Effector memory CD8-positive, alpha-beta T cell (primary cell): ENCODE data around the gene ZNF683.

Source experiments
- ATAC-seq: fragments of 150-1000 bp; cut with Tn5 transposase; replicated peaks from 2 replicates; pipeline ENCODE4 v1.10.0; 2021; ENCODE audit warnings: mild to moderate bottlenecking, moderate library complexity
- DNase-seq, 3 experiments: peaks; one replicate each; pipeline ENCODE4 v3.0.0; 2021
- H3K27ac Mint-ChIP-seq, 2 donors: one replicate each; pipeline ENCODE4 v1.8.0; 2022; ENCODE audit warnings: mild to moderate bottlenecking in 2 of 2, mixed read lengths in 2 of 2, moderate library complexity in 2 of 2
- H3K27me3 Mint-ChIP-seq, 2 donors: one replicate each; pipeline ENCODE4 v1.8.0; 2022; ENCODE audit warnings: mixed read lengths in 2 of 2
- H3K36me3 Mint-ChIP-seq: one replicate; pipeline ENCODE4 v1.8.0; 2022; ENCODE audit warnings: mild to moderate bottlenecking, moderate library complexity, mixed read lengths; ENCODE audit not compliant: insufficient read depth
- H3K4me1 Mint-ChIP-seq, 2 donors: one replicate each; pipeline ENCODE4 v1.8.0; 2022; ENCODE audit warnings: low read depth in 2 of 2, mixed read lengths in 2 of 2
- H3K4me3 Mint-ChIP-seq, 2 donors: one replicate each; pipeline ENCODE4 v1.8.0; 2022; ENCODE audit warnings: mild to moderate bottlenecking in 2 of 2, mixed read lengths in 2 of 2, moderate library complexity in 2 of 2
- H3K9me3 Mint-ChIP-seq, 2 donors: one replicate each; pipeline ENCODE4 v1.8.0; 2022; ENCODE audit warnings: mixed read lengths in 2 of 2

The ZNF683 gene

GRCh38 chr1:26350701-26351589 is 21.6 kb downstream of the ZNF683 start:
- no peak overlapping the region for H3K4me3 Mint-ChIP-seq
- no peak overlapping the region for H3K27ac Mint-ChIP-seq
- no peak for DNase-seq
- H3K4me1 Mint-ChIP-seq, result peaks cover 2 to 3% of the 10 kb centered on the region in 2 donors
- no peaks in the 10 kb centered on the region for H3K9me3 Mint-ChIP-seq
- peaks cover 6 to 8% of the 10 kb centered on the region in 2 donors for H3K27me3 Mint-ChIP-seq
- peaks cover 3% of the 10 kb centered on the region for H3K36me3 Mint-ChIP-seq
- no peak for ATAC-seq

- peaks cover 3% of the 10 kb centered on the region for H3K36me3 Mint-ChIP-seq
- H3K27ac Mint-ChIP-seq, result no peak overlapping the region
- no peak for ATAC-seq
- peaks cover 5 to 6% of the 10 kb centered on the region in 2 donors for H3K27me3 Mint-ChIP-seq
- DNase-seq, result no peak
- no peaks in the 10 kb centered on the region for H3K9me3 Mint-ChIP-seq
- no peak overlapping the region for H3K4me3 Mint-ChIP-seq
- H3K4me1 Mint-ChIP-seq, result peaks cover 0 to 3% of the 10 kb centered on the region in 2 donors
These were observed 22.2 kb downstream of the ZNF683 start for GRCh38 chr1:26350343-26350700.

GRCh38 chr1:26349877-26350244 is 22.7 kb downstream of the ZNF683 start:
- H3K36me3 Mint-ChIP-seq, result peaks cover 3% of the 10 kb centered on the region

GRCh38 chr1:26349188-26349876 is 23.2 kb downstream of the ZNF683 start:
- DNase-seq, result no peak
- Mint-ChIP-seq H3K36me3 (peaks cover 3% of the 10 kb centered on the region), H3K4me3 (no peak overlapping the region)

More at GRCh38 chr1:26349877-26350244, 22.7 kb downstream of the ZNF683 start:
- Mint-ChIP-seq H3K4me3 (no peak overlapping the region), H3K27ac (no peak overlapping the region), H3K27me3 (peaks cover 5 to 6% of the 10 kb centered on the region in 2 donors), H3K9me3 (no peaks in the 10 kb centered on the region), H3K4me1 (peaks cover 0 to 4% of the 10 kb centered on the region in 2 donors)
- DNase-seq (no peak), ATAC-seq (no peak)

GRCh38 chr1:26346274-26347033 is 26.1 kb downstream of the ZNF683 start:
- no peak overlapping the region for H3K27ac Mint-ChIP-seq
- peaks cover 0 to 2% of the 10 kb centered on the region in 2 donors for H3K4me1 Mint-ChIP-seq
- no peak overlapping the region for H3K4me3 Mint-ChIP-seq
- peaks cover 3% of the 10 kb centered on the region for H3K36me3 Mint-ChIP-seq
- no peak for DNase-seq
- no peaks in the 10 kb centered on the region for H3K9me3 Mint-ChIP-seq
- no peak for ATAC-seq
- H3K27me3 Mint-ChIP-seq, result no peaks in the 10 kb centered on the region

More at GRCh38 chr1:26349188-26349876, 23.2 kb downstream of the ZNF683 start:
- Mint-ChIP-seq H3K27me3 (peaks cover 5 to 6% of the 10 kb centered on the region in 2 donors), H3K9me3 (no peaks in the 10 kb centered on the region), H3K27ac (no peak overlapping the region), H3K4me1 (peaks cover 0 to 4% of the 10 kb centered on the region in 2 donors)
- no peak for ATAC-seq

GRCh38 chr1:26345718-26346117 is 26.8 kb downstream of the ZNF683 start:
- no peaks in the 10 kb centered on the region for H3K9me3 Mint-ChIP-seq
- H3K4me1 Mint-ChIP-seq, result peaks cover 0 to 2% of the 10 kb centered on the region in 2 donors
- no peaks in the 10 kb centered on the region for H3K27me3 Mint-ChIP-seq
- no peak overlapping the region for H3K4me3 Mint-ChIP-seq
- no peak for ATAC-seq
- H3K36me3 Mint-ChIP-seq, result peaks cover 3% of the 10 kb centered on the region
- H3K27ac Mint-ChIP-seq, result no peak overlapping the region
- no peak for DNase-seq

GRCh38 chr1:26344147-26344920 is 28.2 kb downstream of the ZNF683 start:
- Mint-ChIP-seq H3K27me3 (no peaks in the 10 kb centered on the region), H3K4me1 (peaks cover 0 to 2% of the 10 kb centered on the region in 2 donors), H3K9me3 (no peaks in the 10 kb centered on the region), H3K36me3 (peaks cover under 1% of the 10 kb centered on the region), H3K27ac (no peak overlapping the region), H3K4me3 (no peak overlapping the region)
- no peak for ATAC-seq
- DNase-seq, result no peak

- ATAC-seq, result no peak
- H3K4me1 Mint-ChIP-seq, result peaks cover 7 to 8% of the 10 kb centered on the region in 2 donors
- DNase-seq, result no peak
- H3K9me3 Mint-ChIP-seq, result no peaks in the 10 kb centered on the region
- no peak overlapping the region for H3K4me3 Mint-ChIP-seq
- H3K36me3 Mint-ChIP-seq, result no peaks in the 10 kb centered on the region
- H3K27me3 Mint-ChIP-seq, result no peaks in the 10 kb centered on the region
- no peak overlapping the region for H3K27ac Mint-ChIP-seq
These were observed 32.5 kb downstream of the ZNF683 start for GRCh38 chr1:26340047-26340481.

- Mint-ChIP-seq H3K36me3 (no peaks in the 10 kb centered on the region), H3K27ac (peak overlapping the region in 1 of 2 donors; percentile 32), H3K4me1 (peaks cover 7 to 8% of the 10 kb centered on the region in 2 donors), H3K4me3 (no peak overlapping the region), H3K27me3 (no peaks in the 10 kb centered on the region), H3K9me3 (no peaks in the 10 kb centered on the region)
- no peak for ATAC-seq
- DNase-seq, result no peak
These were observed 33.9 kb downstream of the ZNF683 start for GRCh38 chr1:26338670-26339069.

- no peak for ATAC-seq
- peaks cover 7 to 8% of the 10 kb centered on the region in 2 donors for H3K4me1 Mint-ChIP-seq
- no peak for DNase-seq
- H3K27ac Mint-ChIP-seq, result peak overlapping the region in 1 of 2 donors; percentile 77
- no peaks in the 10 kb centered on the region for H3K36me3 Mint-ChIP-seq
- no peaks in the 10 kb centered on the region for H3K9me3 Mint-ChIP-seq
- H3K4me3 Mint-ChIP-seq, result peak overlapping the region; percentile 15 to 93
- H3K27me3 Mint-ChIP-seq, result no peaks in the 10 kb centered on the region
These were observed 34.9 kb downstream of the ZNF683 start for GRCh38 chr1:26337625-26338024.

- H3K36me3 Mint-ChIP-seq, result no peaks in the 10 kb centered on the region
- ATAC-seq (no peak), DNase-seq (no peak)
- peaks cover 7 to 8% of the 10 kb centered on the region in 2 donors for H3K4me1 Mint-ChIP-seq
- peak overlapping the region; percentile 88 to 93 for H3K4me3 Mint-ChIP-seq
- H3K27me3 Mint-ChIP-seq, result no peaks in the 10 kb centered on the region
- H3K9me3 Mint-ChIP-seq, result no peaks in the 10 kb centered on the region
- H3K27ac Mint-ChIP-seq, result peak overlapping the region in 1 of 2 donors; percentile 77
These were observed 35.4 kb downstream of the ZNF683 start for GRCh38 chr1:26337206-26337535.

GRCh38 chr1:26336477-26337205 is 35.9 kb downstream of the ZNF683 start:
- ATAC-seq (peak; percentile 86), DNase-seq (peak; percentile 66 to 73 (median 67))
- no peaks in the 10 kb centered on the region for H3K27me3 Mint-ChIP-seq
- H3K9me3 Mint-ChIP-seq, result no peaks in the 10 kb centered on the region
- peaks cover 7 to 8% of the 10 kb centered on the region in 2 donors for H3K4me1 Mint-ChIP-seq
- H3K4me3 Mint-ChIP-seq, result peak overlapping the region; percentile 88 to 93
- H3K27ac Mint-ChIP-seq, result peak overlapping the region; percentile 41 to 81
- H3K36me3 Mint-ChIP-seq, result no peaks in the 10 kb centered on the region
